Neural cell (in vitro differentiated cells): ENCODE data around the gene BLOC1S4. TPM values are rescaled to one million over a fixed set of nuclear protein-coding genes. Genes with fewer than 3 reads are reported as not detected.

ENCODE experiments used
- H2AFZ ChIP-seq: fragments of 200-600, 300-800 bp; sonication (generic), shearing (Covaris generic); 2 replicates; pipeline ENCODE4 v1.6.0; 2014; ENCODE audit warnings: low read depth, mild to moderate bottlenecking, antibody characterized with exemption, low read length, moderate library complexity
- H3F3A ChIP-seq: fragments of 200-600 bp; shearing (Covaris generic); 2 replicates; pipeline ENCODE4 v1.6.1; 2016; ENCODE audit warnings: mild to moderate bottlenecking, moderate library complexity, mixed read lengths, antibody characterized with exemption, low read length; ENCODE audit not compliant: insufficient read depth, poor library complexity, severe bottlenecking
- H3K27ac ChIP-seq: fragments of 200-600, 300-800 bp; sonication (generic), shearing (Covaris generic); 2 replicates; pipeline ENCODE4 v1.5.1; 2014; ENCODE audit warnings: mild to moderate bottlenecking, low read length, moderate library complexity
- H3K27me3 ChIP-seq: fragments of 300-800, 200-600 bp; sonication (generic), shearing (Covaris generic); 2 replicates; pipeline ENCODE4 v1.6.0; 2014; ENCODE audit warnings: mild to moderate bottlenecking, low read depth, low read length, moderate library complexity; ENCODE audit not compliant: insufficient read depth
- H3K36me3 ChIP-seq: fragments of 300-800, 200-600 bp; sonication (generic), shearing (Covaris generic); 2 replicates; pipeline ENCODE4 v1.5.1; 2014; ENCODE audit warnings: mild to moderate bottlenecking, antibody characterized with exemption, low read length, moderate library complexity; ENCODE audit not compliant: insufficient read depth
- H3K4me2 ChIP-seq: fragments of 300-800, 200-600 bp; sonication (generic), shearing (Covaris generic); 2 replicates; pipeline ENCODE4 v1.6.0; 2014; ENCODE audit warnings: mild to moderate bottlenecking, low read length
- H3K4me3 ChIP-seq: fragments of 300-800, 200-600 bp; sonication (generic), shearing (Covaris generic); 2 replicates; pipeline ENCODE4 v1.5.1; 2014; ENCODE audit warnings: mild to moderate bottlenecking, low read length, moderate library complexity
- H3K79me2 ChIP-seq: fragments of 200-600 bp; shearing (Covaris generic); replicated peaks from 2 replicates; pipeline ENCODE4 v1.6.0; 2014; ENCODE audit warnings: mild to moderate bottlenecking, low read length, moderate library complexity; ENCODE audit not compliant: insufficient read depth
- H3K9ac ChIP-seq: fragments of 300-800, 200-600 bp; sonication (generic), shearing (Covaris generic); 2 replicates; pipeline ENCODE4 v1.6.1; 2016; ENCODE audit warnings: mild to moderate bottlenecking, low read length, mixed read lengths
- H3K9me2 ChIP-seq: fragments of 200-600 bp; shearing (Covaris generic); 2 replicates; pipeline ENCODE4 v1.6.1; 2016; ENCODE audit warnings: mild to moderate bottlenecking, low read length, mixed read lengths; ENCODE audit not compliant: insufficient read depth
- H3K9me3 ChIP-seq: fragments of 200-600, 300-800 bp; sonication (generic), shearing (Covaris generic); 2 replicates; pipeline ENCODE4 v1.6.1; 2016; ENCODE audit warnings: mild to moderate bottlenecking, mixed run types, low read length, moderate library complexity, mixed read lengths
- H4K20me1 ChIP-seq: fragments of 200-600 bp; shearing (Covaris generic); 2 replicates; pipeline ENCODE4 v1.6.1; 2016; ENCODE audit warnings: mild to moderate bottlenecking, mixed run types; ENCODE audit not compliant: insufficient read depth
- EP300 ChIP-seq: fragments of 450-650 bp; conservative IDR thresholded peaks from 2 replicates; pipeline ENCODE4 v1.6.1; 2014; ENCODE audit warnings: antibody characterized with exemption, mild to moderate bottlenecking, moderate library complexity; ENCODE audit not compliant: poor library complexity, severe bottlenecking
- POLR2AphosphoS5 ChIP-seq: IDR thresholded peaks from 2 replicates; pipeline ENCODE4 v1.6.1; 2012
- SMC3 ChIP-seq: fragments of 450-650 bp; conservative IDR thresholded peaks from 2 replicates; pipeline ENCODE4 v1.6.1; 2014; ENCODE audit warnings: antibody characterized with exemption, mild to moderate bottlenecking, moderate library complexity; ENCODE audit not compliant: poor library complexity
- polyA plus RNA-seq: library from polyadenylated mRNA; depleted of rRNA; stranded (reverse); fragments of >200 nt; gene quantifications from 2 replicates; pipeline ENCODE4 v1.2.3, GENCODE V29; 2014
- TF ChIP-seq, protein P1 (sequence below): IDR thresholded peaks from 2 replicates; pipeline ENCODE4 v1.6.1; 2012; ENCODE audit warnings: borderline replicate concordance
- TF ChIP-seq, protein P2 (sequence below): fragments of 450-650 bp; IDR thresholded peaks from 2 replicates; pipeline ENCODE4 v1.5.1; 2014; ENCODE audit warnings: antibody characterized with exemption, mild to moderate bottlenecking, moderate library complexity; ENCODE audit not compliant: poor library complexity, severe bottlenecking

BLOC1S4 gene
- polyA plus RNA-seq, 1 donor from 2014 or later: 21.2 TPM

DNA sequence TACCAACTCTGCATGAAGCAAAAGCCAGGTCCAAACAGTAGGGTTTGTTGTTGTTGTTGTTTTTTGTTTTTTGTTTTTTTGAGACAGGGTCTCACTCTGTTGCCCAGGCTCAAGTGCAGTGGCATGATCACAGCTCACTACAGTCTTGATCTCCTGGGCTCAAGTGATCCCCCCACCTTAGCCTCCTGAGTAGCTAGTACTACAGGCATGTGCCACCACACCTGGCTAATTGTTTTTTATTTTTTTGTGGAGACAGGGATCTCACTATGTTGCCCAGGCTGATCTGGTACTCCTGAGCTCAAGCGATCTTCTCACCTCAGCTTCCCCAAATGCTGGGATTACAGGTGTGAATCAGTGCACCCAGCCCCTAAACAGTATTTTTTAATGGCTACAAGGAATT, 16.1 kb upstream of the BLOC1S4 start:
- no peak overlapping the region for H2AFZ ChIP-seq
- TF ChIP-seq POLR2AphosphoS5 (no peak), SMC3 (no peak), EP300 (no peak)
- TF ChIP-seq, protein P1, sequence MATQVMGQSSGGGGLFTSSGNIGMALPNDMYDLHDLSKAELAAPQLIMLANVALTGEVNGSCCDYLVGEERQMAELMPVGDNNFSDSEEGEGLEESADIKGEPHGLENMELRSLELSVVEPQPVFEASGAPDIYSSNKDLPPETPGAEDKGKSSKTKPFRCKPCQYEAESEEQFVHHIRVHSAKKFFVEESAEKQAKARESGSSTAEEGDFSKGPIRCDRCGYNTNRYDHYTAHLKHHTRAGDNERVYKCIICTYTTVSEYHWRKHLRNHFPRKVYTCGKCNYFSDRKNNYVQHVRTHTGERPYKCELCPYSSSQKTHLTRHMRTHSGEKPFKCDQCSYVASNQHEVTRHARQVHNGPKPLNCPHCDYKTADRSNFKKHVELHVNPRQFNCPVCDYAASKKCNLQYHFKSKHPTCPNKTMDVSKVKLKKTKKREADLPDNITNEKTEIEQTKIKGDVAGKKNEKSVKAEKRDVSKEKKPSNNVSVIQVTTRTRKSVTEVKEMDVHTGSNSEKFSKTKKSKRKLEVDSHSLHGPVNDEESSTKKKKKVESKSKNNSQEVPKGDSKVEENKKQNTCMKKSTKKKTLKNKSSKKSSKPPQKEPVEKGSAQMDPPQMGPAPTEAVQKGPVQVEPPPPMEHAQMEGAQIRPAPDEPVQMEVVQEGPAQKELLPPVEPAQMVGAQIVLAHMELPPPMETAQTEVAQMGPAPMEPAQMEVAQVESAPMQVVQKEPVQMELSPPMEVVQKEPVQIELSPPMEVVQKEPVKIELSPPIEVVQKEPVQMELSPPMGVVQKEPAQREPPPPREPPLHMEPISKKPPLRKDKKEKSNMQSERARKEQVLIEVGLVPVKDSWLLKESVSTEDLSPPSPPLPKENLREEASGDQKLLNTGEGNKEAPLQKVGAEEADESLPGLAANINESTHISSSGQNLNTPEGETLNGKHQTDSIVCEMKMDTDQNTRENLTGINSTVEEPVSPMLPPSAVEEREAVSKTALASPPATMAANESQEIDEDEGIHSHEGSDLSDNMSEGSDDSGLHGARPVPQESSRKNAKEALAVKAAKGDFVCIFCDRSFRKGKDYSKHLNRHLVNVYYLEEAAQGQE: no peak
- no peaks in the 10 kb centered on the region for H3K27me3 ChIP-seq
- H3K27ac ChIP-seq: no peak overlapping the region
- no peak overlapping the region for H3K9ac ChIP-seq
- H3K4me3 ChIP-seq: no peak overlapping the region
- peaks cover 11% of the 10 kb centered on the region for H3K36me3 ChIP-seq
- H3K4me2 ChIP-seq: no peak overlapping the region
- H3K9me2 ChIP-seq: no peaks in the 10 kb centered on the region
- H3F3A ChIP-seq: no peaks in the 10 kb centered on the region
- peaks cover 13% of the 10 kb centered on the region for H3K79me2 ChIP-seq
- no peaks in the 10 kb centered on the region for H3K9me3 ChIP-seq
- H4K20me1 ChIP-seq: no peaks in the 10 kb centered on the region

DNA sequence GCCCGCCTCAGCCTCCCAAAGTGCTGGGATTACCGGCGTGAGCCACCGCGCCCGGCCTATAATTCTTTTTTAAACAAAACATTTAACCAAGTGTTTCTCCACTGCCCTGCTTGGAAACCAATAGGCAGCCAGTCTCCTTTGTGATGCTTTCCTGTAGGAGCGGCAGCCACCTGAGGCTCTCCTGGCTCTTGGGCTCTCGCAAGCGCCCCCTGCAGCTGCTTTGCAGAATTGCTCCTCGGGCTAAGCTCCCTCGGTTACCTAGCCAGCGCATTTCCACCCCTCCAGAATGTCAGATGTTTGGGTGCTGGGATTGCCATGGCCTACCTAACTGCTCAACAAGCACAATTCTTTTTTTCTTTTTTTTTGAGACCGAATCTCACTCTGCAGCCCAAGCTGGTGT, 14.6 kb upstream of the BLOC1S4 start:
- H3K27me3 ChIP-seq: no peaks in the 10 kb centered on the region
- no peaks in the 10 kb centered on the region for H3F3A ChIP-seq
- no peaks in the 10 kb centered on the region for H3K9me3 ChIP-seq
- no peak overlapping the region for H3K9ac ChIP-seq
- H4K20me1 ChIP-seq: no peaks in the 10 kb centered on the region
- TF ChIP-seq, protein P1: no peak
- TF ChIP-seq, protein P2, sequence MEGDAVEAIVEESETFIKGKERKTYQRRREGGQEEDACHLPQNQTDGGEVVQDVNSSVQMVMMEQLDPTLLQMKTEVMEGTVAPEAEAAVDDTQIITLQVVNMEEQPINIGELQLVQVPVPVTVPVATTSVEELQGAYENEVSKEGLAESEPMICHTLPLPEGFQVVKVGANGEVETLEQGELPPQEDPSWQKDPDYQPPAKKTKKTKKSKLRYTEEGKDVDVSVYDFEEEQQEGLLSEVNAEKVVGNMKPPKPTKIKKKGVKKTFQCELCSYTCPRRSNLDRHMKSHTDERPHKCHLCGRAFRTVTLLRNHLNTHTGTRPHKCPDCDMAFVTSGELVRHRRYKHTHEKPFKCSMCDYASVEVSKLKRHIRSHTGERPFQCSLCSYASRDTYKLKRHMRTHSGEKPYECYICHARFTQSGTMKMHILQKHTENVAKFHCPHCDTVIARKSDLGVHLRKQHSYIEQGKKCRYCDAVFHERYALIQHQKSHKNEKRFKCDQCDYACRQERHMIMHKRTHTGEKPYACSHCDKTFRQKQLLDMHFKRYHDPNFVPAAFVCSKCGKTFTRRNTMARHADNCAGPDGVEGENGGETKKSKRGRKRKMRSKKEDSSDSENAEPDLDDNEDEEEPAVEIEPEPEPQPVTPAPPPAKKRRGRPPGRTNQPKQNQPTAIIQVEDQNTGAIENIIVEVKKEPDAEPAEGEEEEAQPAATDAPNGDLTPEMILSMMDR: no peak
- no peak overlapping the region for H3K27ac ChIP-seq
- H3K36me3 ChIP-seq: peaks cover 15% of the 10 kb centered on the region
- H3K9me2 ChIP-seq: no peaks in the 10 kb centered on the region
- H3K4me2 ChIP-seq: no peak overlapping the region
- no peak overlapping the region for H2AFZ ChIP-seq
- peaks cover 28% of the 10 kb centered on the region for H3K79me2 ChIP-seq
- H3K4me3 ChIP-seq: no peak overlapping the region
